Duodenal mucosa (tissue), 2 donors: ENCODE results near the gene SIGLECL1.
A peak's percentile ranks its signal among the peaks of the same experiment; 100 is the strongest.
"Not testable (repeated sequence)": the region's sequence is repeated elsewhere in the genome, so short reads cannot be mapped to it uniquely, and the experiment has no call there.

Source experiments
- H3K27ac ChIP-seq: one replicate; pipeline ENCODE4 v1.7.0; 2013; ENCODE audit warnings: low read depth, low read length
- H3K27me3 ChIP-seq, 2 donors: one replicate each; pipeline ENCODE4 v1.7.0; 2013; ENCODE audit warnings: low read length in 2 of 2, control low read depth in 1 of 2; ENCODE audit not compliant: insufficient read depth in 2 of 2, control insufficient read depth in 1 of 2
- H3K36me3 ChIP-seq, 2 donors: one replicate each; pipeline ENCODE4 v1.7.0; 2013; ENCODE audit warnings: low read length in 2 of 2, control low read depth in 1 of 2; ENCODE audit not compliant: insufficient read depth in 2 of 2, control insufficient read depth in 1 of 2
- H3K4me1 ChIP-seq, 2 donors: one replicate each; pipeline ENCODE4 v1.7.0; 2013; ENCODE audit warnings: low read length in 2 of 2, control low read depth in 1 of 2; ENCODE audit not compliant: insufficient read depth in 2 of 2, control insufficient read depth in 1 of 2
- H3K4me3 ChIP-seq, 2 donors: one replicate each; pipeline ENCODE4 v1.7.0; 2013; ENCODE audit warnings: low read length in 2 of 2, low read depth in 1 of 2
- H3K9ac ChIP-seq, 2 donors: one replicate each; pipeline ENCODE4 v1.7.0; 2013; ENCODE audit warnings: low read length in 2 of 2, low read depth in 1 of 2
- H3K9me3 ChIP-seq, 2 donors: one replicate each; pipeline ENCODE4 v1.7.0; 2013; ENCODE audit warnings: low read length in 2 of 2, control low read depth in 1 of 2; ENCODE audit not compliant: control insufficient read depth in 1 of 2

SIGLECL1 gene

GRCh38 chr19:51220996-51221395 lies 29.9 kb upstream of the SIGLECL1 start:
- H3K27me3 ChIP-seq: no peaks in the 10 kb centered on the region
- H3K36me3 ChIP-seq: no peaks in the 10 kb centered on the region
- H3K9me3 ChIP-seq: no peaks in the 10 kb centered on the region
- H3K9ac ChIP-seq: no peak overlapping the region
- no peak overlapping the region for H3K4me3 ChIP-seq
- H3K4me1 ChIP-seq: no peaks in the 10 kb centered on the region
- no peak overlapping the region for H3K27ac ChIP-seq

GRCh38 chr19:51224163-51224641 lies 26.7 kb upstream of the SIGLECL1 start:
- Histone ChIP-seq H3K27me3 (no peaks in the 10 kb centered on the region), H3K9ac (no peak overlapping the region), H3K9me3 (no peaks in the 10 kb centered on the region), H3K36me3 (no peaks in the 10 kb centered on the region), H3K4me3 (no peak overlapping the region), H3K4me1 (no peaks in the 10 kb centered on the region), H3K27ac (no peak overlapping the region)

- not testable (repeated sequence) for H3K9ac ChIP-seq, H3K27me3 ChIP-seq, H3K4me1 ChIP-seq, H3K27ac ChIP-seq, H3K9me3 ChIP-seq, H3K36me3 ChIP-seq
- H3K4me3 ChIP-seq: peak within 1 kb of the TSS in 1 of 2 donors; percentile 38
These were observed 25.9 kb upstream of the SIGLECL1 start, which contains the start of gene CD33 for GRCh38 chr19:51224898-51225393. CD33 (plus strand) TSS chr19:51225080; CDS start chr19:51225119, 39 bp downstream.

GRCh38 chr19:51226067-51226466 lies 24.8 kb upstream of the SIGLECL1 start:
- Histone ChIP-seq H3K4me3 (peak overlapping the region in 1 of 2 donors; percentile 19), H3K4me1 (no peaks in the 10 kb centered on the region), H3K27me3 (no peaks in the 10 kb centered on the region), H3K36me3 (no peaks in the 10 kb centered on the region), H3K27ac (no peak overlapping the region), H3K9me3 (no peaks in the 10 kb centered on the region), H3K9ac (no peak overlapping the region)

- H3K36me3 ChIP-seq: no peaks in the 10 kb centered on the region
- H3K9me3 ChIP-seq: no peaks in the 10 kb centered on the region
- no peak overlapping the region for H3K27ac ChIP-seq
- H3K9ac ChIP-seq: no peak overlapping the region
- H3K4me1 ChIP-seq: no peaks in the 10 kb centered on the region
- no peak overlapping the region for H3K4me3 ChIP-seq
- H3K27me3 ChIP-seq: no peaks in the 10 kb centered on the region
These were observed 23.6 kb upstream of the SIGLECL1 start for GRCh38 chr19:51227326-51227725.

GRCh38 chr19:51227966-51228365 lies 22.9 kb upstream of the SIGLECL1 start:
- no peak overlapping the region for H3K4me3 ChIP-seq
- no peak overlapping the region for H3K9ac ChIP-seq

GRCh38 chr19:51240866-51241265 lies 10.0 kb upstream of the SIGLECL1 start:
- no peak overlapping the region for H3K4me3 ChIP-seq
- no peaks in the 10 kb centered on the region for H3K4me1 ChIP-seq
- H3K27ac ChIP-seq: no peak overlapping the region
- no peaks in the 10 kb centered on the region for H3K36me3 ChIP-seq
- no peaks in the 10 kb centered on the region for H3K27me3 ChIP-seq
- no peak overlapping the region for H3K9ac ChIP-seq
- H3K9me3 ChIP-seq: no peaks in the 10 kb centered on the region

More at GRCh38 chr19:51227966-51228365, 22.9 kb upstream of the SIGLECL1 start:
- no peaks in the 10 kb centered on the region for H3K36me3 ChIP-seq
- H3K27ac ChIP-seq: no peak overlapping the region
- no peaks in the 10 kb centered on the region for H3K27me3 ChIP-seq
- no peaks in the 10 kb centered on the region for H3K4me1 ChIP-seq
- no peaks in the 10 kb centered on the region for H3K9me3 ChIP-seq

- Histone ChIP-seq H3K27me3 (no peaks in the 10 kb centered on the region), H3K36me3 (no peaks in the 10 kb centered on the region), H3K4me1 (no peaks in the 10 kb centered on the region), H3K4me3 (no peak overlapping the region), H3K27ac (no peak overlapping the region), H3K9ac (no peak overlapping the region), H3K9me3 (no peaks in the 10 kb centered on the region)
These were observed 7.8 kb upstream of the SIGLECL1 start for GRCh38 chr19:51242881-51243630.

- H3K36me3 ChIP-seq: no peaks in the 10 kb centered on the region
- H3K9ac ChIP-seq: no peak overlapping the region
- no peaks in the 10 kb centered on the region for H3K27me3 ChIP-seq
- H3K27ac ChIP-seq: no peak overlapping the region
- H3K4me1 ChIP-seq: no peaks in the 10 kb centered on the region
- H3K9me3 ChIP-seq: no peaks in the 10 kb centered on the region
- H3K4me3 ChIP-seq: no peak overlapping the region
These were observed 4.7 kb upstream of the SIGLECL1 start for GRCh38 chr19:51246164-51246552.

- Histone ChIP-seq H3K9me3 (no peaks in the 10 kb centered on the region), H3K27ac (no peak overlapping the region), H3K27me3 (no peaks in the 10 kb centered on the region)
These were observed 2.8 kb upstream of the SIGLECL1 start for GRCh38 chr19:51247972-51248590.

More at GRCh38 chr19:51247972-51248590, 2.8 kb upstream of the SIGLECL1 start:
- Histone ChIP-seq H3K4me1 (no peaks in the 10 kb centered on the region), H3K4me3 (no peak overlapping the region), H3K9ac (no peak overlapping the region), H3K36me3 (no peaks in the 10 kb centered on the region)
